Adrenal gland (tissue), 12 donors: ENCODE results near the gene PTPRQ. TPM values are rescaled to one million over a fixed set of nuclear protein-coding genes. Genes with fewer than 3 reads are reported as not detected.

Experiments
- DNase-seq, 7 donors: peaks; one replicate each; pipeline ENCODE4 v3.0.0-alpha.2; 2019 to 2020
- H3K27ac ChIP-seq, 5 donors: fragments of 200-600 bp; sonication (generic) in 4 of 5; 1 replicate in 3 of 5; 2 replicates in 2 of 5; pipeline versions ENCODE4 v1.5.1 to v1.8.0; 2016 to 2020; ENCODE audit warnings: mild to moderate bottlenecking in 1 of 5
- H3K27me3 ChIP-seq: fragments of 200-600 bp; 2 replicates; pipeline ENCODE4 v1.8.0; 2021
- H3K36me3 ChIP-seq, 2 donors: fragments of 200-600 bp; replicated peaks in 1 of 2; 1 replicate in 1 of 2; 2 replicates in 1 of 2; pipeline versions ENCODE4 v1.5.1 to v1.8.0; 2018 to 2022
- H3K4me1 ChIP-seq, 2 donors: fragments of 200-600 bp; replicated peaks in 1 of 2; 1 replicate in 1 of 2; 2 replicates in 1 of 2; pipeline versions ENCODE4 v1.5.1 to v1.8.0; 2018 to 2021
- H3K4me3 ChIP-seq, 4 donors: fragments of 200-600 bp; sonication (generic) in 3 of 4; one replicate each; pipeline ENCODE4 v1.5.1; 2016 to 2018
- H3K9me3 ChIP-seq, 3 donors: fragments of 200-600 bp; sonication (generic) in 1 of 3; replicated peaks in 1 of 3; 1 replicate in 2 of 3; 2 replicates in 1 of 3; pipeline versions ENCODE4 v1.5.1 to v1.8.0; 2016 to 2021
- POLR2A ChIP-seq, 2 donors: fragments of 450-650 bp; IDR thresholded peaks; one replicate each; pipeline ENCODE4 v1.6.1; 2017; ENCODE audit warnings: antibody characterized with exemption in 2 of 2, mild to moderate bottlenecking in 2 of 2, moderate library complexity in 1 of 2
- WGBS, 4 donors: extraction: QIAGEN DNeasy Blood & Tissue Kit in 2 of 4; methylation state at CpG; one replicate each; pipeline versions ENCODE4 v1.1.5 to v1.1.7; 2013 to 2017; 5-methylcytosine and 5-hydroxymethylcytosine counted together
- intact Hi-C, 2 donors: fragments of 100-400 bp; cut with DNase I; formaldehyde crosslinking; loops; one replicate each; pipeline versions ENCODE4 v1.14.1 to v1.15.0; 2022 to 2023
- polyA plus RNA-seq, 3 donors: library from polyadenylated mRNA; stranded (reverse); fragments of 200-250 nt in 2 of 3; fragments of 350-450 nt in 1 of 3; fragmentation: Illumina TruSeq in 1 of 3; extraction: RNeasy Lipid Tissue Mini Kit (QIAGEN cat#74804) in 1 of 3; gene quantifications; one replicate each; pipeline ENCODE4 v1.2.3, GENCODE V29; 2013 to 2014
- total RNA-seq, 9 donors: library from RNA; depleted of rRNA in 4 of 9; stranded (reverse); fragments of >200 nt in 4 of 9; fragments of 120-200 nt in 1 of 9; fragmentation: NEBNext Ultra II Directional in 1 of 9; extraction: Animal tissue kit (Norgen Biotek cat#: 25700) in 1 of 9; gene quantifications; one replicate each; pipeline versions ENCODE4 v1.1.0 to v1.2.4, GENCODE V29; 2013 to 2023
- TF ChIP-seq, protein P1 (sequence below), 6 experiments: fragments of 450-650 bp in 4 of 6; fragments of 200-600 bp in 2 of 6; sonication (generic) in 1 of 6; IDR thresholded peaks; 1 replicate in 5 of 6; 2 replicates in 1 of 6; pipeline versions ENCODE4 v1.5.1 to v1.8.0; 2016 to 2021; ENCODE audit warnings: antibody characterized with exemption in 6 of 6, mild to moderate bottlenecking in 2 of 6, moderate library complexity in 1 of 6
- donor health status: healthy with polysubstance abuse.
- donor health status: Bipolar disorder and iron deficiency.
- donor health status: DM: yes; HTN: yes; CAD: no.
- donor health status: DM: no; HTN: no; CAD: no.
- donor health status: DM: no; HTN: no; CAD: no.
- donor health status: DM: yes; HTN: yes; CAD: no.

Gene PTPRQ
- total and polyA plus RNA-seq, 12 donors = under 0.01 to 0.27 (median 0.13) TPM; not detected in 2

DNA sequence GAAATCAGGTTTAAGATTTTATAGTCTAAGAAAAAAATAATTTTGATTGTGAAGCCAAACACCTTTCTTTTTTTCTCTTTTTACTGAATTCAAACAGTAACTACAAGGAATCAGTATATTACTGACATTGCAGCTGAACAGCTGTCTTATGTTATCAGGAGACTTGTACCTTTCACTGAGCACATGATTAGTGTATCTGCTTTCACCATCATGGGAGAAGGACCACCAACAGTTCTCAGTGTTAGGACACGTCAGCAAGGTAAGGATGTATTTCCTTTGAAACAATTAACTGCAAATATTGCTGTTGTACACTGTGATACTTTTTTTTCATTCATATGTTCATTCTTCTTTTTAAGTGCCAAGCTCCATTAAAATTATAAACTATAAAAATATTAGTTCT is 50.8 kb downstream of the PTPRQ start:
- Histone ChIP-seq H3K4me3 (no peak overlapping the region), H3K27ac (no peak overlapping the region), H3K36me3 (no peaks in the 10 kb centered on the region), H3K4me1 (no peaks in the 10 kb centered on the region), H3K9me3 (no peaks in the 10 kb centered on the region), H3K27me3 (no peaks in the 10 kb centered on the region)
- no peak for DNase-seq
- TF ChIP-seq, protein P1, sequence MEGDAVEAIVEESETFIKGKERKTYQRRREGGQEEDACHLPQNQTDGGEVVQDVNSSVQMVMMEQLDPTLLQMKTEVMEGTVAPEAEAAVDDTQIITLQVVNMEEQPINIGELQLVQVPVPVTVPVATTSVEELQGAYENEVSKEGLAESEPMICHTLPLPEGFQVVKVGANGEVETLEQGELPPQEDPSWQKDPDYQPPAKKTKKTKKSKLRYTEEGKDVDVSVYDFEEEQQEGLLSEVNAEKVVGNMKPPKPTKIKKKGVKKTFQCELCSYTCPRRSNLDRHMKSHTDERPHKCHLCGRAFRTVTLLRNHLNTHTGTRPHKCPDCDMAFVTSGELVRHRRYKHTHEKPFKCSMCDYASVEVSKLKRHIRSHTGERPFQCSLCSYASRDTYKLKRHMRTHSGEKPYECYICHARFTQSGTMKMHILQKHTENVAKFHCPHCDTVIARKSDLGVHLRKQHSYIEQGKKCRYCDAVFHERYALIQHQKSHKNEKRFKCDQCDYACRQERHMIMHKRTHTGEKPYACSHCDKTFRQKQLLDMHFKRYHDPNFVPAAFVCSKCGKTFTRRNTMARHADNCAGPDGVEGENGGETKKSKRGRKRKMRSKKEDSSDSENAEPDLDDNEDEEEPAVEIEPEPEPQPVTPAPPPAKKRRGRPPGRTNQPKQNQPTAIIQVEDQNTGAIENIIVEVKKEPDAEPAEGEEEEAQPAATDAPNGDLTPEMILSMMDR (IDR thresholded peaks at IDR 0.05) = no peak
- TF ChIP-seq POLR2A (IDR thresholded peaks at IDR 0.05) = no peak
- intact Hi-C loops = no loop called here
- 55 to 83% (median 73%) methylated on average over 1 of the region's 1 CpG for WGBS, 4 donors

DNA sequence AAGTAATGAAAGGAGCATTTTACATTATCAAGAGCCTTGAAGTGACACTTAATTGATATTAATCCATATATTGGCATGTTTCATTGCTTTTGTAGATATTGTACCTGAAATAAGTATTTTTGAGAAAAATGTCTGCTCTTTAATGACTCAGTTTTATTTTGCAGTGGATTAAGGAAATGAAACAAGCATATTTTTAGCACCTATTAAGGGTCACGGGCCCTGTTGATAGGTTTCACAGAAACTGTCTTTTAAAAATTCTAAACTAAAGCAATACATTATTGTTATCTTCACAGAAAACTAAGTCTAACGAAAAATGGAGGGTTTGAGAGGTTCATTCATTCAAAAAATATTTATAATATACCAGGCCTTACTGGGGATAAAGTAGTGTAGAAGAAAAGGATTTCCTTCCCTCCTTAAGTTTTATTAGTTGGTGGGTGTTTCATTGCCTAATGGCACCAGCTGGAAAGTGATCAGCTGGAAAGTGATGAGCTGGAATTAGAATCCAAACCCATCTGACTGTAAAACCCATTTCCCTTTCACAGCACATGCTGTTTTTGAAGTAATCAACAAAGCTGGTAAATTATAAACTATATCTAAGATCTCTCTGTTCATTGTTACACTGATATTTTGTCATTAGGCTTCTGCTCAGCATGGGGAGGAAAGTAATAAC is 54.2 kb downstream of the PTPRQ start:
- Histone ChIP-seq H3K36me3 (no peaks in the 10 kb centered on the region), H3K27ac (no peak overlapping the region), H3K9me3 (no peaks in the 10 kb centered on the region), H3K4me3 (no peak overlapping the region), H3K4me1 (no peaks in the 10 kb centered on the region), H3K27me3 (no peaks in the 10 kb centered on the region)
- 37 to 43% (median 39%) methylated on average over 2 of the region's 2 CpGs for WGBS, 4 donors
- no peak for DNase-seq
- no peak for TF ChIP-seq POLR2A (IDR thresholded peaks at IDR 0.05)
- TF ChIP-seq, protein P1 (IDR thresholded peaks at IDR 0.05) = no peak
- intact Hi-C loops = no loop called here

DNA sequence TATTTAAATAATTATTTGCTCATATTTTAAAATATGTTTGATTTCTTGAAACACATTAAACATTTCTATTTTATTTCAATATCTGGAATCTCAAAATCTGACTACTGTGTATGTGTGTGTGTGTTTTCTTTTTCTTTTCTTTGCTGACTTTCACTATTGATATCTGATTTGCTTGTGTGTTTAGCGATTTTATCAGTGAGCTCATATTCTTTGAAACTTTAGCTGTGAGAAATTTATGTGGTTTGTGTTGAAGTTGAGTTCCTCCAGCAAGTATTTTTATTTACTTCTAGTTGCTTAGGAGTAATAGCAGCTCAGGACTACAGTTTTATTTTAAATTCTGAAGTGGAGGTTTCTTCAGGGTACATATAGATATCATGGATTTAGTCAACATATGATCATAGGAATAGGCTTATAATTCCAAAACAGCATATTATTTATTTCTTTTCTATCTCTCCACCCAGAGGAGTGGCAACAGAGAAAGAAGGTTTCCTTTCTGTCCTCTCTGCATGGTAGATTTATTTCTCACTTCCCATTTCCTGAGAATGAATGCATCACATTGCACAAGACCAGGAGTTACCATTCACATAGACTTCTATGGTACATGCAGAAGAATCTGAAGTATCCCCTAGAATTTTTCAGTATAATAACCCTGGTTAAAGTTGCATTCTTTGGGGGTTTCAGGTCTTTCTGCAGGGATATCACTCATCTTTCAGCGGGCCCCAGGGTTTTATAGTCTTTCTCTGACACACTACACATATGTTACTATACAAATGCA is 60.5 kb downstream of the PTPRQ start:
- Histone ChIP-seq H3K4me1 (no peaks in the 10 kb centered on the region), H3K27me3 (no peaks in the 10 kb centered on the region), H3K36me3 (no peaks in the 10 kb centered on the region), H3K27ac (no peak overlapping the region), H3K4me3 (no peak overlapping the region), H3K9me3 (no peaks in the 10 kb centered on the region)
- DNase-seq = no peak
- 63 to 93% (median 80%) methylated on average over 2 of the region's 2 CpGs for WGBS, 4 donors
- intact Hi-C loops = no loop called here
- TF ChIP-seq POLR2A (IDR thresholded peaks at IDR 0.05) = no peak

DNA sequence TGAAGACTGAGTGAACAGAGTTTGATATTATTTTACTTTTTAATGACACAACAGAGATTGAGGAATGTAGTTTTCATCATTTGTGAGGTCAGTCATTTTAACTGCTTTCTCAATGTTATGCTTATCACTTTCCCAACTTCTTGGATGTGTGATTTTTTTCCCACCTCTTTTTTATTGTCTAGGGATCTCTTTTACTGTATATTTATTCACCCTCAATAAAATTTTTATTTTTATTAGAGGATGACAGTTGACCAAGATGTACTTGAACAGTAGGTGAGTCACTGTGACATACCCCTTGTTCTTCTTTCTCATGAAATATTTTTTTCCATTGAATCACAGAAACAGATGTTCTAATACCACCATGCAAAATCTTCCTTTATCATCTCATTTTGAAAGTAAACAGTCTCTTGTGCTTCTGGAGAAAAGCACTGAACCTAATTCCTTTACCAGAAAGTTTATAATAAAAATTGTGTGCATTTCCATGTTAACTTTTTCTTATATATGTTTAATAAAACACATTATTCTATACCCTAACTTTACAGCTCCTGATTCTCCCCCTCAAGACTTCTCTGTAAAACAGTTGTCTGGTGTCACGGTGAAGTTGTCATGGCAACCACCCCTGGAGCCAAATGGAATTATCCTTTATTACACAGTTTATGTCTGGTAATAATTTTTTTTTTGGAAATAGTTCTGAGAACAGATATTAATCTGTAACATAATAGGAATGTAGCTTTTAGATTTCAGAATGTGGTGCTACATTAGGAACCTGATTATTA is 65.9 kb downstream of the PTPRQ start:
- Histone ChIP-seq H3K4me1 (no peaks in the 10 kb centered on the region), H3K9me3 (no peaks in the 10 kb centered on the region), H3K4me3 (no peak overlapping the region), H3K27ac (no peak overlapping the region), H3K36me3 (no peaks in the 10 kb centered on the region), H3K27me3 (no peaks in the 10 kb centered on the region)
- no peak for TF ChIP-seq POLR2A (IDR thresholded peaks at IDR 0.05)
- TF ChIP-seq, protein P1 (IDR thresholded peaks at IDR 0.05) = no peak
- DNase-seq = no peak
- 48 to 60% (median 55%) methylated on average over 1 of the region's 1 CpG for WGBS, 4 donors
- intact Hi-C loops = no loop called here
